Endothelial cell of umbilical vein (primary cell): ENCODE measurements around the gene TBX4.

Experiments used
- EZH2 ChIP-seq: IDR thresholded peaks from 2 replicates; pipeline ENCODE4 v1.6.1; 2012; ENCODE audit warnings: borderline replicate concordance, low read depth, mild to moderate bottlenecking, moderate library complexity, low read length, inconsistent platforms; ENCODE audit not compliant: severe bottlenecking
- POLR2A ChIP-seq: IDR thresholded peaks from 2 replicates; pipeline ENCODE4 v1.6.1; 2012; ENCODE audit warnings: low read depth, mild to moderate bottlenecking, control low read depth, low read length
- TF ChIP-seq, protein P1 (sequence below), 2 donors: IDR thresholded peaks; 1 replicate in 1 of 2; 2 replicates in 1 of 2; pipeline ENCODE4 v1.5.1; 2011; ENCODE audit warnings: low read length in 2 of 2, mild to moderate bottlenecking in 2 of 2, moderate library complexity in 2 of 2, control low read depth in 1 of 2, inconsistent platforms in 1 of 2, low read depth in 1 of 2; ENCODE audit not compliant: insufficient read depth in 1 of 2; ENCODE audit errors: extremely low read depth in 1 of 2

DNA sequence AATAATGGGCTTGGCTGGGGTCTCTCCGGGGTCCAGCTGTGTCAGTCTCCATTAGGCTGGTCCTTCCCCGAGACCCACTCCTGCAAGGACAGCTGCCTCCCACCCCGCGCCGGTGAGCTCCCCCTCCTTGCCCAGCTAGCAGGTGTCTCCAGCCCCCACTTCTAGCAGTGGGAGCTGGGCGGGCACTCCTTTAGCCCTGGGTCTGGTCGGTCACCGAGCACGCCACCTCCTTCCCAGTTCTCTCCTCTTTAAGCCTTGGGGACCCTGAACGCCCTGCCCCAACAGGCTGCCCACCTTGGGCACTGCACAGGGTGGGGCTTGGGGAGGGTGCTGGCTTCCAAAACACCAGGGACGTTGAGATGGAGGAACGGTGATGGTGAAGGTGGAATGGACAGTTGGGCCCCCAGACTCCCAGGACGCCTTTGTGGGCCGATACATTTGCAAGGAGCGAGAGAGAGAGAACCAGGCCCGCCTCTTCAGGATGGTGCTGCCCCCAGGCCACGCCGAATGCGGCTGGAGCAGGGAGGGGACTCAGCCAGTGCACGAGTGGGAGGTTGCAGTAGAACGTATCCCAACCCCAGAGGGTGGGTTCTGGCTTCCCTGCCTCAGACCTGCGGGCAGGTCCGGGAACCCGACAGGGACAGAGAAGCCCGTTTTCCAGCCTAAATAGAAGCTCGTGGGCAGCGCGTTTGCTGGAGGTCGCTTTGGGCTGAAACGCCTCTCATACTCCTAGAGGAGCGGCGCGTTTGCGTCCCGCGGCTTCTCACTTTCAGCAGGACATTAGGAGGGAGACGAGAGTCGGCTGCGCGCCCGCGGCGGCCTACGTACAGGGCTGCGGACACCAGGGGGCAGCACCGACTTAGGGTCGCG, 41.8 kb upstream of the TBX4 start:
- no peak for TF ChIP-seq POLR2A
- TF ChIP-seq EZH2, result peak; percentile 84
- TF ChIP-seq, protein P1, sequence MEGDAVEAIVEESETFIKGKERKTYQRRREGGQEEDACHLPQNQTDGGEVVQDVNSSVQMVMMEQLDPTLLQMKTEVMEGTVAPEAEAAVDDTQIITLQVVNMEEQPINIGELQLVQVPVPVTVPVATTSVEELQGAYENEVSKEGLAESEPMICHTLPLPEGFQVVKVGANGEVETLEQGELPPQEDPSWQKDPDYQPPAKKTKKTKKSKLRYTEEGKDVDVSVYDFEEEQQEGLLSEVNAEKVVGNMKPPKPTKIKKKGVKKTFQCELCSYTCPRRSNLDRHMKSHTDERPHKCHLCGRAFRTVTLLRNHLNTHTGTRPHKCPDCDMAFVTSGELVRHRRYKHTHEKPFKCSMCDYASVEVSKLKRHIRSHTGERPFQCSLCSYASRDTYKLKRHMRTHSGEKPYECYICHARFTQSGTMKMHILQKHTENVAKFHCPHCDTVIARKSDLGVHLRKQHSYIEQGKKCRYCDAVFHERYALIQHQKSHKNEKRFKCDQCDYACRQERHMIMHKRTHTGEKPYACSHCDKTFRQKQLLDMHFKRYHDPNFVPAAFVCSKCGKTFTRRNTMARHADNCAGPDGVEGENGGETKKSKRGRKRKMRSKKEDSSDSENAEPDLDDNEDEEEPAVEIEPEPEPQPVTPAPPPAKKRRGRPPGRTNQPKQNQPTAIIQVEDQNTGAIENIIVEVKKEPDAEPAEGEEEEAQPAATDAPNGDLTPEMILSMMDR (IDR thresholded peaks at IDR 0.05; ENCODE audit: extremely low read depth in 1 of 2, insufficient read depth in 1 of 2, low read depth in 1 of 2, low read length in 2 of 2), result peak; percentile 52 to 79
